Esophagus muscularis mucosa (tissue), 4 donors: ENCODE results near the gene CREB3L2.

ENCODE experiments used
- CTCF ChIP-seq, 3 experiments: fragments of 200-600 bp in 2 of 3; fragments of 450-650 bp in 1 of 3; sonication (generic) in 2 of 3; IDR thresholded peaks; one replicate each; pipeline ENCODE4 v1.5.1; 2017 to 2019; ENCODE audit warnings: antibody characterized with exemption in 3 of 3, mild to moderate bottlenecking in 2 of 3, moderate library complexity in 1 of 3
- EP300 ChIP-seq: sonication (generic); formaldehyde crosslinking; IDR thresholded peaks from one replicate; pipeline ENCODE4 v1.6.1; 2017; ENCODE audit warnings: antibody characterized with exemption
- POLR2A ChIP-seq: fragments of 450-650 bp; IDR thresholded peaks from one replicate; pipeline ENCODE4 v1.6.1; 2017; ENCODE audit warnings: antibody characterized with exemption, moderate library complexity, mild to moderate bottlenecking, low read depth
- POLR2AphosphoS5 ChIP-seq, 2 donors: sonication (generic); formaldehyde crosslinking; IDR thresholded peaks; one replicate each; pipeline ENCODE4 v1.6.1; 2017; ENCODE audit warnings: antibody characterized with exemption in 2 of 2

DNA sequence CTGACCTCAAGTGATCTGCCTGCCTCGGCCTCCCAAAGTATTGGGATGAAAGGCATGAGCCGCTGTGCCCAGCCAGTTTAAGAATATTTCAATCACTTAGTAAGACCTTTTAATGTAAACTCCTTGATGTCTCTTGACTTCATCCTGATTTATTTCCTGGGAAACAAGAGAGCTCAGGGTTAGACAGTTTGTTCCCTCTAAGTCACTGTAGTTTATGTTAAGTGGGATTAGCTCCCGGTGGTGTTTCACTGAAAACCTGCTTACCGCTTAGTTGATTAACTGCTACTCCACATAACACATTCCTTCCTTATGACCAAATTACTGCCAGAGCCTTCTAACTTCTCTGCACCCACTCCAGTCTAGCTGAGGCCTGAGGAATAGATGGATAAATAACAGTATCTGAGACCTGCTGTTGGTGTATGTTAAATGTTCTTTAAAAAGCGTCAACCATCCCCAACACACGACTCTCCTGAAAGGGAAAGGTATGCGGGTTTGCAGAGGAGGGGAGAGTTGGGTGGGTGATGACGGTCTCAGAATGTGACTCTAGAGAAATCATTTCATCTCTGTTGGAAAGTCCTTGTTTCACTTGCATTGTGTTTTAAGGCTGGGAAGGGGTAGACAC lies 48.7 kb downstream of the CREB3L2 start:
- TF ChIP-seq CTCF (IDR thresholded peaks at IDR 0.05) = no peak
- peak; percentile 77 for TF ChIP-seq EP300
- peak; percentile 55 to 79 for TF ChIP-seq POLR2AphosphoS5 (IDR thresholded peaks at IDR 0.05)
- TF ChIP-seq POLR2A = no peak
